ENCODE measurements around the gene ZMYND8. TPM values are rescaled to one million over a fixed set of nuclear protein-coding genes. Genes with fewer than 3 reads are reported as not detected.

The ZMYND8 gene
- total and polyA plus RNA-seq, 2 of the 4 experiments (the other 2 are of a cell fraction): 24.0 to 28.2 TPM

GRCh38 chr20:47236639-47236900 lies 119.9 kb downstream of the ZMYND8 start:
- no peak overlapping the region for H3K27ac ChIP-seq (ENCODE audit: insufficient read depth, low read length)
- ATAC-seq (ENCODE audit: low read depth) (no peak), DNase-seq (no peak)
- peaks cover 13% of the 10 kb centered on the region for H3K4me1 ChIP-seq (ENCODE audit: control insufficient read depth, insufficient read depth, low read length)
- H2AK9ac ChIP-seq (replicated peaks; ENCODE audit: low read depth, low read length, poor library complexity): no peak overlapping the region
- no peaks in the 10 kb centered on the region for H3K27me3 ChIP-seq (ENCODE audit: control insufficient read depth, insufficient read depth, low read length)
- no peak overlapping the region for H3K4ac ChIP-seq (ENCODE audit: low read depth, low read length)
- no peak overlapping the region for H3K4me2 ChIP-seq (ENCODE audit: low read depth, low read length)
- no peak overlapping the region for H4K5ac ChIP-seq (ENCODE audit: low read depth, low read length)
- H3K9ac ChIP-seq (ENCODE audit: low read depth, low read length): no peak overlapping the region
- in situ Hi-C loops (cut with MboI; ENCODE audit: low sequenced_read_pairs) (no loop called here), intact Hi-C loops (cut with micrococcal nuclease) (no loop called here), dilution Hi-C loops (cut with HindIII; ENCODE audit: low sequenced_read_pairs, unreplicated experiment) (no loop called here)
- no CpG with 5 or more reads among the region's 1 CpG for WGBS, 2 experiments (ENCODE audit: extremely low coverage in 2 of 2, insufficient read length in 1 of 2)
- CTCF ChIA-PET: interaction anchor here (1.3 kb wide), 1 partner anchor 37 kb away, joined by 3 read pairs; no protein-coding TSS in a partner anchor
- H2BK20ac ChIP-seq (ENCODE audit: low read depth, low read length): no peak overlapping the region
- H3K18ac ChIP-seq (ENCODE audit: low read depth, low read length): no peak overlapping the region
- H3K36me3 ChIP-seq (ENCODE audit: control insufficient read depth, insufficient read depth, low read length): peaks cover 36% of the 10 kb centered on the region
- no peak overlapping the region for H3K4me3 ChIP-seq (ENCODE audit: insufficient read depth, low read depth, low read length)
- POLR2A ChIA-PET (ENCODE audit: unreplicated experiment): no interaction called here
- BruUV-seq (replicated peaks): no TSS peak
- H3K9me1 ChIP-seq (ENCODE audit: insufficient read depth, low read length): peaks cover 19% of the 10 kb centered on the region
- TF ChIP-seq CHD1 (IDR thresholded peaks at IDR 0.05; ENCODE audit: low read depth, low read length) (no peak), SMC3 (IDR thresholded peaks at IDR 0.05; ENCODE audit: low read depth, low read length) (no peak), FOS (IDR thresholded peaks at IDR 0.05; ENCODE audit: low read depth, low read length) (no peak), RFX5 (IDR thresholded peaks at IDR 0.05; ENCODE audit: low read depth, low read length) (no peak), USF2 (IDR thresholded peaks at IDR 0.05; ENCODE audit: low read depth, low read length) (no peak), MAZ (IDR thresholded peaks at IDR 0.05; ENCODE audit: borderline replicate concordance, low read depth, low read length) (no peak), POLR2A (IDR thresholded peaks at IDR 0.05; ENCODE audit: low read depth, low read length) (no peak), RAD21 (IDR thresholded peaks at IDR 0.05; ENCODE audit: low read length) (no peak), RCOR1 (IDR thresholded peaks at IDR 0.05; ENCODE audit: insufficient replicate concordance, low read length) (no peak), MAFK (IDR thresholded peaks at IDR 0.05; ENCODE audit: low read depth, low read length) (no peak), CEBPB (IDR thresholded peaks at IDR 0.05; ENCODE audit: low read depth, low read length) (no peak), MXI1 (IDR thresholded peaks at IDR 0.05; ENCODE audit: borderline replicate concordance, low read depth, low read length) (no peak)
- TF ChIP-seq, protein P1, sequence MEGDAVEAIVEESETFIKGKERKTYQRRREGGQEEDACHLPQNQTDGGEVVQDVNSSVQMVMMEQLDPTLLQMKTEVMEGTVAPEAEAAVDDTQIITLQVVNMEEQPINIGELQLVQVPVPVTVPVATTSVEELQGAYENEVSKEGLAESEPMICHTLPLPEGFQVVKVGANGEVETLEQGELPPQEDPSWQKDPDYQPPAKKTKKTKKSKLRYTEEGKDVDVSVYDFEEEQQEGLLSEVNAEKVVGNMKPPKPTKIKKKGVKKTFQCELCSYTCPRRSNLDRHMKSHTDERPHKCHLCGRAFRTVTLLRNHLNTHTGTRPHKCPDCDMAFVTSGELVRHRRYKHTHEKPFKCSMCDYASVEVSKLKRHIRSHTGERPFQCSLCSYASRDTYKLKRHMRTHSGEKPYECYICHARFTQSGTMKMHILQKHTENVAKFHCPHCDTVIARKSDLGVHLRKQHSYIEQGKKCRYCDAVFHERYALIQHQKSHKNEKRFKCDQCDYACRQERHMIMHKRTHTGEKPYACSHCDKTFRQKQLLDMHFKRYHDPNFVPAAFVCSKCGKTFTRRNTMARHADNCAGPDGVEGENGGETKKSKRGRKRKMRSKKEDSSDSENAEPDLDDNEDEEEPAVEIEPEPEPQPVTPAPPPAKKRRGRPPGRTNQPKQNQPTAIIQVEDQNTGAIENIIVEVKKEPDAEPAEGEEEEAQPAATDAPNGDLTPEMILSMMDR (conservative IDR thresholded peaks at IDR 0.05; ENCODE audit: low read depth, low read length): no peak
- TF ChIP-seq, protein P2, sequence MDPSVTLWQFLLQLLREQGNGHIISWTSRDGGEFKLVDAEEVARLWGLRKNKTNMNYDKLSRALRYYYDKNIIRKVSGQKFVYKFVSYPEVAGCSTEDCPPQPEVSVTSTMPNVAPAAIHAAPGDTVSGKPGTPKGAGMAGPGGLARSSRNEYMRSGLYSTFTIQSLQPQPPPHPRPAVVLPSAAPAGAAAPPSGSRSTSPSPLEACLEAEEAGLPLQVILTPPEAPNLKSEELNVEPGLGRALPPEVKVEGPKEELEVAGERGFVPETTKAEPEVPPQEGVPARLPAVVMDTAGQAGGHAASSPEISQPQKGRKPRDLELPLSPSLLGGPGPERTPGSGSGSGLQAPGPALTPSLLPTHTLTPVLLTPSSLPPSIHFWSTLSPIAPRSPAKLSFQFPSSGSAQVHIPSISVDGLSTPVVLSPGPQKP (IDR thresholded peaks at IDR 0.05; ENCODE audit: borderline replicate concordance, low read depth, low read length): no peak
- no peak overlapping the region for H3K56ac ChIP-seq (ENCODE audit: extremely low read depth, insufficient read depth, low read length)
- H4K20me1 ChIP-seq (ENCODE audit: insufficient read depth, low read length): peaks cover 2% of the 10 kb centered on the region
- H2AK5ac ChIP-seq (ENCODE audit: low read depth, low read length): no peak overlapping the region
- H2BK15ac ChIP-seq (ENCODE audit: low read depth, low read length): no peak overlapping the region
- no peak overlapping the region for H4K91ac ChIP-seq (ENCODE audit: insufficient read depth, low read depth, low read length)
- H2BK120ac ChIP-seq (ENCODE audit: low read depth, low read length): no peak overlapping the region
- no peak overlapping the region for H3K14ac ChIP-seq (replicated peaks; ENCODE audit: low read depth, low read length)
- H3K9me3 ChIP-seq (ENCODE audit: control insufficient read depth, insufficient read depth, low read length): no peaks in the 10 kb centered on the region
- no peak overlapping the region for H2BK5ac ChIP-seq (ENCODE audit: low read depth, low read length, poor library complexity, severe bottlenecking)
- H4K8ac ChIP-seq (ENCODE audit: low read depth in 2 of 2, low read length in 2 of 2): no peak overlapping the region
- H2AFZ ChIP-seq (replicated peaks; ENCODE audit: low read length, poor library complexity): no peak overlapping the region
- no peak overlapping the region for H3K23ac ChIP-seq (ENCODE audit: low read depth, low read length)
- peaks cover 25 to 58% of the 10 kb centered on the region in 2 experiments; a peak in 3 of 4 replicates for H3K79me1 ChIP-seq (ENCODE audit: low read depth in 1 of 2, low read length in 2 of 2)

Data from IMR-90 (cell line).